Measurements from ENCODE around the gene QRICH1. TPM values are rescaled to one million over a fixed set of nuclear protein-coding genes. Genes with fewer than 3 reads are reported as not detected.

The QRICH1 gene
- total RNA-seq, 4 donors from 2014 or later: 79.8 to 342 (median 98.3) TPM

GRCh38 chr3:49023775-49024174 is 70.1 kb downstream of the QRICH1 start:
- no peak for DNase-seq
- 88 to 91% methylated on average over 4 of the region's 4 CpGs for WGBS, 2 donors
- intact Hi-C loops (cut with DNase I): loop anchor here (10.0 kb wide), 1 partner anchor 71 kb away; the partner anchor contains the start of gene QRICH1
- H3K27me3 ChIP-seq: no peaks in the 10 kb centered on the region
- H3K36me3 ChIP-seq: peaks cover 25% of the 10 kb centered on the region in 2 donors
- no peak overlapping the region for H3K4me3 ChIP-seq (replicated peaks in 1 of 3)
- H3K27ac ChIP-seq: no peak overlapping the region
- peaks cover 25 to 38% of the 10 kb centered on the region in 2 donors for H3K4me1 ChIP-seq
- no peaks in the 10 kb centered on the region for H3K9me3 ChIP-seq
- no peak for TF ChIP-seq POLR2A (IDR thresholded peaks at IDR 0.05)
- no peak for TF ChIP-seq CTCF (IDR thresholded peaks at IDR 0.05)

DNA sequence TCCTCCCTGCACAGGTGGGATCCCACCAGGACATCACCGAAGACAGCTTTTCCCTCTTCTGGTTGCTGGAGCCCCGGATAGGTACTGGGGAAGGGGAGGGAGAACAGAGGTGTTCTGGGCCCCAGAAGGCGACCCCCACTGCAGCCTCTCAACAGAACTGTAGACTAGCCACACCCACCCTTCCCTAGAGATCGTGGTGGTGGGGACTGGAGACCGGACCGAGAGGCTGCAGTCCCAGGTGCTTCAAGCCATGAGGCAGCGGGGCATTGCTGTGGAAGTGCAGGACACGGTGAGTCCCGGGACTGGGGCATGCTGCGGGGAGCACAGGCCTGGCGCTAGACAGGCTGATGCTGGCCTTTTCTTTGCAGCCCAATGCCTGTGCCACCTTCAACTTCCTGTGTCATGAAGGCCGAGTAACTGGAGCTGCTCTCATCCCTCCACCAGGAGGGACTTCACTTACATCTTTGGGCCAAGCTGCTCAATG is 71.1 kb downstream of the QRICH1 start:
- 17 to 21% methylated on average over 9 to 11 of the region's 12 CpGs for WGBS, 2 donors
- Histone ChIP-seq H3K9me3 (no peaks in the 10 kb centered on the region), H3K36me3 (peaks cover 25% of the 10 kb centered on the region in 2 donors), H3K4me3 (replicated peaks in 1 of 3) (peak overlapping the region; percentile 77 to 98 (median 97)), H3K27ac (peak overlapping the region; percentile 94 to 100 (median 100)), H3K27me3 (no peaks in the 10 kb centered on the region), H3K4me1 (peaks cover 24 to 30% of the 10 kb centered on the region in 2 donors)
- TF ChIP-seq POLR2A (IDR thresholded peaks at IDR 0.05): no peak
- no peak for TF ChIP-seq CTCF (IDR thresholded peaks at IDR 0.05)
- DNase-seq: no peak
- intact Hi-C loops (cut with DNase I): loop anchor here (10.0 kb wide), 1 partner anchor 72 kb away; the partner anchor contains the start of gene QRICH1

DNA sequence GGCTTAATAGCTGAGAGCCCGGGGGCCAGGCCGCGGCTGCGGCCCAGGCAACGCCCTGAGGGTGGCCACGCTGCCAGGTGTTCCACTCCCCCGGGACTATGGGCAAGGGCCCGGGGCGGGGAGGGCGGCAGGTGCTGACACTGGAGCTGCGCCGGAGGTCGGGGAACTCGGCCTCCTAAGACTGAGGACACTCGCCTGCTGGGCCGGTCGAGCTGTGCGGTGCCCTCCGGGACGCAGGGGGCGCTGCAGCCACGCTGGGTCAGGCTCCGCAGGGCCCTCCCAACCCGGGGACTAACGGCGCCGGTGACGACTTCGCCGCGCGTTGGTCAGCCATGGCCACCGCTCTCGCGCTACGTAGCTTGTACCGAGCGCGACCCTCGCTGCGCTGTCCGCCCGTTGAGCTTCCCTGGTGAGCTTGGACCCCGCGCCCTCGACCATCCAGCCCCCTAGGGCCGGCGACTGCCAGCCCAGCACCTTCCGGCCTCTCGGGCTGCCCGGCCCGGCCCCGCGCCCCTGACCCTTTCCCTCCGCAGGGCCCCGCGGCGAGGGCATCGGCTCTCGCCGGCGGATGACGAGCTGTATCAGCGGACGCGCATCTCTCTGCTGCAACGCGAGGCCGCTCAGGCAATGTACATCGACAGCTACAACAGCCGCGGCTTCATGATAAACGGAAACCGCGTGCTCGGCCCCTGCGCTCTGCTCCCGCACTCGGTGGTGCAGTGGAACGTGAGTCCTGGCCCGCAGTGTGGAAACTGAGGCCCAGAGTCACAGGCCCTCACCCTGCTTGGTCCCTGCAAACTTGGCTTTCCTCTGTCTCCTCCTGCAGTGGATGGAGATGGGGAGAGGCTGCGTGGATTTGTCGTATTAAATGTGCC is 71.8 kb downstream of the QRICH1 start, which contains the start of gene NDUFAF3:
NDUFAF3 (plus strand) TSS at position 309 of the 875 bp plus-strand sequence; CDS start at position 333, 24 bp downstream.
- H3K27me3 ChIP-seq: no peaks in the 10 kb centered on the region
- peak within 1 kb of the TSS; percentile 77 to 98 (median 97) for H3K4me3 ChIP-seq (replicated peaks in 1 of 3)
- TF ChIP-seq POLR2A (IDR thresholded peaks at IDR 0.05) (peak; percentile 53 to 62), CTCF (IDR thresholded peaks at IDR 0.05) (peak; percentile 81 to 99 (median 96))
- intact Hi-C loops (cut with DNase I): loop anchor here (10.0 kb wide), 1 partner anchor 73 kb away; the partner anchor contains the start of gene QRICH1
- peaks cover 30 to 37% of the 10 kb centered on the region in 2 donors for H3K4me1 ChIP-seq
- no peaks in the 10 kb centered on the region for H3K9me3 ChIP-seq
- H3K27ac ChIP-seq: peak within 1 kb of the TSS; percentile 94 to 100 (median 100)
- peaks cover 25% of the 10 kb centered on the region in 2 donors for H3K36me3 ChIP-seq
- 0 to 3% methylated on average over 11 to 15 of the region's 83 CpGs for WGBS, 2 donors
- DNase-seq: peak; percentile 93

- TF ChIP-seq CTCF (IDR thresholded peaks at IDR 0.05) (no peak), POLR2A (IDR thresholded peaks at IDR 0.05) (peak; percentile 92 to 100)
- Histone ChIP-seq H3K27me3 (no peaks in the 10 kb centered on the region), H3K4me1 (peaks cover 31 to 38% of the 10 kb centered on the region in 2 donors), H3K36me3 (peaks cover 25 to 27% of the 10 kb centered on the region in 2 donors), H3K9me3 (no peaks in the 10 kb centered on the region), H3K4me3 (replicated peaks in 1 of 3) (peak overlapping the region; percentile 77 to 98 (median 97)), H3K27ac (peak overlapping the region; percentile 94 to 100 (median 100))
- DNase-seq: peak; percentile 100
- WGBS, 2 donors: 0% methylated on average over 6 to 15 of the region's 60 CpGs
- intact Hi-C loops (cut with DNase I): loop anchor here (10.0 kb wide), 1 partner anchor 73 kb away; the partner anchor contains the start of gene QRICH1
These were observed 72.6 kb downstream of the QRICH1 start for GRCh38 chr3:49021213-49021812.
